Vagina (tissue), 2 donors: ENCODE data around the gene OR9G1. TPM values are rescaled to one million over a fixed set of nuclear protein-coding genes. Genes with fewer than 3 reads are reported as not detected.

Experiments used
- DNase-seq, 2 donors: peaks; one replicate each; pipeline ENCODE4 v3.0.0-alpha.2; 2017; ENCODE audit errors: extremely low spot score in 2 of 2
- H3K27ac ChIP-seq: fragments of 200-600 bp; sonication (generic); one replicate; pipeline ENCODE4 v1.5.1; 2019
- H3K27me3 ChIP-seq: fragments of 200-600 bp; sonication (generic); one replicate; pipeline ENCODE4 v1.5.1; 2019
- H3K36me3 ChIP-seq, 2 donors: fragments of 200-600 bp; sonication (generic); one replicate each; pipeline ENCODE4 v1.5.1; 2017 to 2019
- H3K4me1 ChIP-seq: fragments of 200-600 bp; sonication (generic); one replicate; pipeline ENCODE4 v1.5.1; 2019
- H3K4me3 ChIP-seq, 2 donors: fragments of 200-600 bp; sonication (generic); 1 replicate in 1 of 2; 2 replicates in 1 of 2; pipeline ENCODE4 v1.5.1; 2016 to 2019
- H3K9me3 ChIP-seq: fragments of 200-600 bp; sonication (generic); one replicate; pipeline ENCODE4 v1.5.1; 2019
- POLR2A ChIP-seq, 2 donors: fragments of 450-650 bp; IDR thresholded peaks; one replicate each; pipeline ENCODE4 v1.6.1; 2017; ENCODE audit warnings: antibody characterized with exemption in 2 of 2, mild to moderate bottlenecking in 2 of 2, moderate library complexity in 2 of 2
- POLR2AphosphoS5 ChIP-seq, 2 donors: sonication (generic); formaldehyde crosslinking; IDR thresholded peaks; one replicate each; pipeline ENCODE4 v1.9.0; 2017; ENCODE audit warnings: antibody characterized with exemption in 2 of 2, mild to moderate bottlenecking in 2 of 2, low read depth in 1 of 2; ENCODE audit not compliant: insufficient read depth in 1 of 2
- intact Hi-C: fragments of 100-400 bp; cut with DNase I; formaldehyde crosslinking; loops from one replicate; pipeline ENCODE4 v1.15.1; 2023
- total RNA-seq: library from RNA; depleted of rRNA; stranded (reverse); fragments of >200 nt; gene quantifications from one replicate; pipeline ENCODE4 v1.2.3, GENCODE V29; 2016
- TF ChIP-seq, protein P1 (sequence below), 3 experiments: fragments of 450-650 bp in 2 of 3; fragments of 200-600 bp in 1 of 3; sonication (generic) in 1 of 3; IDR thresholded peaks; one replicate each; pipeline ENCODE4 v1.5.1; 2017 to 2019; ENCODE audit warnings: antibody characterized with exemption in 3 of 3, mild to moderate bottlenecking in 2 of 3, moderate library complexity in 2 of 3

The OR9G1 gene
- total RNA-seq, 1 donor from 2014 or later = not detected

DNA sequence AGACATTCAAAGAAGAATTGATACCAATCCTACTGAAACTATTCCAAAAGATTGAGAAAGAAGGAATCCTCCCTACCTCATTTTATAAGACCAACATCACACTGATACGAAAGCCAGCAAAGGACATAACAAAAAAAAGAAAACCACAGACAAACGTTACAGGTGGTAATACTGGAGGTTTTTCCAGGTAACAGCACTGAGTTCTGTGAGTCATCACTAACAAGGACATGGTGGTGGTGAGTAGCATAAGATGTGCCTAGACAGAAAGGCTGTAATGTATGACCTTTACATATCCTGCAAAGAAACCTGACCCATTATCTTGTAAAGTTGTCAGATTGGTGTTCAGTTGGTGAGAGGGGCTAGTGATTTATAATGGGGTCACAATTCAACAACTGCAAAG lies 15.3 kb downstream of the OR9G1 start:
- no peaks in the 10 kb centered on the region for H3K36me3 ChIP-seq
- no peaks in the 10 kb centered on the region for H3K27me3 ChIP-seq
- H3K27ac ChIP-seq = no peak overlapping the region
- TF ChIP-seq, protein P1, sequence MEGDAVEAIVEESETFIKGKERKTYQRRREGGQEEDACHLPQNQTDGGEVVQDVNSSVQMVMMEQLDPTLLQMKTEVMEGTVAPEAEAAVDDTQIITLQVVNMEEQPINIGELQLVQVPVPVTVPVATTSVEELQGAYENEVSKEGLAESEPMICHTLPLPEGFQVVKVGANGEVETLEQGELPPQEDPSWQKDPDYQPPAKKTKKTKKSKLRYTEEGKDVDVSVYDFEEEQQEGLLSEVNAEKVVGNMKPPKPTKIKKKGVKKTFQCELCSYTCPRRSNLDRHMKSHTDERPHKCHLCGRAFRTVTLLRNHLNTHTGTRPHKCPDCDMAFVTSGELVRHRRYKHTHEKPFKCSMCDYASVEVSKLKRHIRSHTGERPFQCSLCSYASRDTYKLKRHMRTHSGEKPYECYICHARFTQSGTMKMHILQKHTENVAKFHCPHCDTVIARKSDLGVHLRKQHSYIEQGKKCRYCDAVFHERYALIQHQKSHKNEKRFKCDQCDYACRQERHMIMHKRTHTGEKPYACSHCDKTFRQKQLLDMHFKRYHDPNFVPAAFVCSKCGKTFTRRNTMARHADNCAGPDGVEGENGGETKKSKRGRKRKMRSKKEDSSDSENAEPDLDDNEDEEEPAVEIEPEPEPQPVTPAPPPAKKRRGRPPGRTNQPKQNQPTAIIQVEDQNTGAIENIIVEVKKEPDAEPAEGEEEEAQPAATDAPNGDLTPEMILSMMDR (IDR thresholded peaks at IDR 0.05) = no peak
- TF ChIP-seq POLR2A (IDR thresholded peaks at IDR 0.05) (no peak), POLR2AphosphoS5 (IDR thresholded peaks at IDR 0.05; ENCODE audit: insufficient read depth in 1 of 2, low read depth in 1 of 2) (no peak)
- no peaks in the 10 kb centered on the region for H3K4me1 ChIP-seq
- no peaks in the 10 kb centered on the region for H3K9me3 ChIP-seq
- intact Hi-C loops = no loop called here
- no peak for DNase-seq
- no peak overlapping the region for H3K4me3 ChIP-seq

DNA sequence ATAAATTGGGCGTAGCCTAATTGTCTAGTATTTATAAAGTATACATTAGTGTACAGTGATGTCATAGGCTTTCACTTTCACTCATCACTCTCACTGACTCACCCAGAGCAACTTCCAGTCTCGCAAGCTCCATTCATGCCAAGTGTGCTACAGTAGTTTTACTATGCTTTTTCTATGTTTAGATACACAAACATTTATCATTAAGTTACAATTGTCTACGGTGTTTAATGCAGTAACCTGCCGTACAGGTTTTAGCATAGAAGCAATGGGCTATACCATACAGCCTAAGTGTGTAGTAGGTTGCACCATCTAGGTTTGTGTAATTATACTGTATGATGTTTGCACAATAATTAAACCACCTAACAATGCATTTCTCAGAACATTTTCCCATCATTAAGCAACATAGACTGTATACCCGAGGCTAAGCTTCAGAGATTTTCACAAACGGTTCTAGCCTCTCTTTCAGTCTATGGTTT lies 17.5 kb downstream of the OR9G1 start:
- no peak for DNase-seq

DNA sequence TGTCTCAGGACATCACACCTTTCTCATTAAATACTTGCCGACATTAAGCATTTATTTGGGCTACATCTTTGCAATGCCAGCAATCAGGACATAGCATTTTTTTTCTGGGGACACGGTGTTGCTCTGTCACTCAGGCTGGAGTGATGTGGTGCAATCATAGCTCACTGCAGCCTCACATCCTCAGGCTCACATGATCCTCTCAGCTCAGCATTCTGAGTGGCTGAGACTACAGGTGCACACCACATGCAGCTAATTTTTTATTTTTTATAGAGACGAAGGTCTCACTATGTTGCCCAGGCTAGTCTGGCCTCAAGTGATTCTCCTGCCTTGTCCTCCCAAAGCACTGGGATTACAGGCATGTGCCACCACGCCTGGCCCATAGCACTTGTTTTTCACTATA lies 21.6 kb downstream of the OR9G1 start:
- TF ChIP-seq POLR2A (IDR thresholded peaks at IDR 0.05) = no peak
- no peak for TF ChIP-seq POLR2AphosphoS5 (IDR thresholded peaks at IDR 0.05; ENCODE audit: insufficient read depth in 1 of 2, low read depth in 1 of 2)
- intact Hi-C loops = no loop called here
- no peak overlapping the region for H3K4me3 ChIP-seq

More for the DNA sequence above, 17.5 kb downstream of the OR9G1 start:
- intact Hi-C loops = no loop called here
- Histone ChIP-seq H3K27me3 (no peaks in the 10 kb centered on the region), H3K4me1 (no peaks in the 10 kb centered on the region), H3K4me3 (no peak overlapping the region), H3K36me3 (no peaks in the 10 kb centered on the region), H3K9me3 (no peaks in the 10 kb centered on the region), H3K27ac (no peak overlapping the region)
- TF ChIP-seq POLR2A (IDR thresholded peaks at IDR 0.05) = no peak
- TF ChIP-seq, protein P1 (IDR thresholded peaks at IDR 0.05) = no peak
- TF ChIP-seq POLR2AphosphoS5 (IDR thresholded peaks at IDR 0.05; ENCODE audit: insufficient read depth in 1 of 2, low read depth in 1 of 2) = no peak

DNA sequence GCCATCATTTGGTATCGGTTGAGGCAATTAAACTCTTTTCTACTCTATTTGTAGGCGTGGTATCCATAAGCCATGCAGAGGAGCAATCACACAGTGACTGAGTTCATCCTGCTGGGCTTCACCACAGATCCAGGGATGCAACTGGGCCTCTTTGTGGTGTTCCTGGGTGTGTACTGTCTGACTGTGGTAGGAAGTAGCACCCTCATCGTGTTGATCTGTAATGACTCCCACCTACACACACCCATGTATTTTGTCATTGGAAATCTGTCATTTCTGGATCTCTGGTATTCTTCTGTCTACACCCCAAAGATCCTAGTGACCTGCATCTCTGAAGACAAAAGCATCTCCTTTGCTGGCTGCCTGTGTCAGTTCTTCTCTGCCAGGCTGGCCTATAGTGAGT lies 41.2 kb downstream of the OR9G1 start:
- Histone ChIP-seq H3K4me1 (no peaks in the 10 kb centered on the region), H3K4me3 (no peak overlapping the region), H3K36me3 (no peaks in the 10 kb centered on the region), H3K27ac (no peak overlapping the region), H3K27me3 (no peaks in the 10 kb centered on the region), H3K9me3 (no peaks in the 10 kb centered on the region)
- intact Hi-C loops = no loop called here
- DNase-seq = no peak
- TF ChIP-seq POLR2AphosphoS5 (IDR thresholded peaks at IDR 0.05; ENCODE audit: insufficient read depth in 1 of 2, low read depth in 1 of 2) (no peak), POLR2A (IDR thresholded peaks at IDR 0.05) (no peak)
- TF ChIP-seq, protein P1 (IDR thresholded peaks at IDR 0.05) = no peak

More for the DNA sequence above, 21.6 kb downstream of the OR9G1 start:
- Histone ChIP-seq H3K36me3 (no peaks in the 10 kb centered on the region), H3K27me3 (no peaks in the 10 kb centered on the region), H3K9me3 (no peaks in the 10 kb centered on the region), H3K27ac (no peak overlapping the region), H3K4me1 (no peaks in the 10 kb centered on the region)
- DNase-seq = no peak

DNA sequence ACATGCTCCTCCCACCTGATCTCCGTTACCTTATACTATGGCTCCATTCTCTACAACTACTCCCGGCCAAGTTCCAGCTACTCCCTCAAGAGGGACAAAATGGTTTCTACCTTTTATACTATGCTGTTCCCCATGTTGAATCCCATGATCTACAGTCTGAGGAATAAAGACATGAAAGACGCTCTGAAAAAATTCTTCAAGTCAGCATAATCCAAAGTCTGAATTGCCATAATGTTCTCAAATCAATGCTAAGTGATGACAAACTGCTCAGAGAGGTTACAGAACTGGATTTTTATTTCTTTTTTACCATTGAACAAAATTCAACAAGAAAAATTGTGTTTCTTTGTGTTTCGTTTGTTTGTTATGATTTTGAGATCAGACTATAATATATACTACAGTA lies 42.0 kb downstream of the OR9G1 start:
- no peak for TF ChIP-seq POLR2A (IDR thresholded peaks at IDR 0.05)
- TF ChIP-seq, protein P1 (IDR thresholded peaks at IDR 0.05) = no peak
- no peak for TF ChIP-seq POLR2AphosphoS5 (IDR thresholded peaks at IDR 0.05; ENCODE audit: insufficient read depth in 1 of 2, low read depth in 1 of 2)
- H3K27ac ChIP-seq = no peak overlapping the region
- intact Hi-C loops = no loop called here
- H3K4me3 ChIP-seq = no peak overlapping the region
- no peak for DNase-seq
- no peaks in the 10 kb centered on the region for H3K9me3 ChIP-seq
- no peaks in the 10 kb centered on the region for H3K4me1 ChIP-seq
- no peaks in the 10 kb centered on the region for H3K27me3 ChIP-seq
- H3K36me3 ChIP-seq = no peaks in the 10 kb centered on the region
